CD14-positive monocyte (primary cell): ENCODE data around the gene TRPV5. TPM values are rescaled to one million over a fixed set of nuclear protein-coding genes. Genes with fewer than 3 reads are reported as not detected.

Experiments used
- DNase-seq, 3 donors: peaks; one replicate each; pipeline ENCODE4 v3.0.0-alpha.2; 2011 to 2022
- H2AFZ ChIP-seq: 2 replicates; pipeline ENCODE4 v1.6.0; 2012; ENCODE audit warnings: mild to moderate bottlenecking, low read depth, low read length, inconsistent platforms; ENCODE audit not compliant: insufficient read depth, poor library complexity, severe bottlenecking
- H3K27ac ChIP-seq, 2 donors: 1 replicate in 1 of 2; 2 replicates in 1 of 2; pipeline ENCODE4 v1.5.1; 2012 to 2013; ENCODE audit warnings: low read length in 2 of 2, control low read depth in 1 of 2, inconsistent platforms in 1 of 2, low read depth in 1 of 2, mild to moderate bottlenecking in 1 of 2
- H3K27me3 ChIP-seq, 2 donors: one replicate each; pipeline versions ENCODE4 v1.6.0 to v1.6.1; 2011 to 2013; ENCODE audit warnings: low read length in 2 of 2; ENCODE audit not compliant: control insufficient read depth in 2 of 2, insufficient read depth in 2 of 2
- H3K36me3 ChIP-seq, 2 donors: replicated peaks in 1 of 2; 1 replicate in 1 of 2; 2 replicates in 1 of 2; pipeline versions ENCODE4 v1.5.1 to v1.6.1; 2012 to 2013; ENCODE audit warnings: low read length in 2 of 2, control low read depth in 1 of 2, inconsistent platforms in 1 of 2, mild to moderate bottlenecking in 1 of 2; ENCODE audit not compliant: insufficient read depth in 2 of 2, control insufficient read depth in 1 of 2
- H3K4me1 ChIP-seq, 2 donors: 1 replicate in 1 of 2; 2 replicates in 1 of 2; pipeline versions ENCODE4 v1.5.1 to v1.6.1; 2012 to 2013; ENCODE audit warnings: low read length in 2 of 2, control low read depth in 1 of 2, inconsistent platforms in 1 of 2, mild to moderate bottlenecking in 1 of 2, moderate library complexity in 1 of 2; ENCODE audit not compliant: insufficient read depth in 2 of 2, control insufficient read depth in 1 of 2
- H3K4me2 ChIP-seq: replicated peaks from 2 replicates; pipeline ENCODE3; 2012; ENCODE audit warnings: low read length, moderate library complexity, mild to moderate bottlenecking; ENCODE audit not compliant: poor library complexity, severe bottlenecking; ENCODE audit errors: extremely low read depth
- H3K4me3 ChIP-seq, 3 experiments: fragments of 200-600 bp in 1 of 3; sonication (generic) in 1 of 3; replicated peaks in 1 of 3; 1 replicate in 2 of 3; 2 replicates in 1 of 3; pipeline ENCODE4 v1.5.1; 2011 to 2013; ENCODE audit warnings: low read length in 3 of 3, mild to moderate bottlenecking in 3 of 3, control low read depth in 2 of 3, low read depth in 2 of 3, inconsistent platforms in 1 of 3, moderate library complexity in 1 of 3
- H3K79me2 ChIP-seq: 2 replicates; pipeline ENCODE4 v1.6.0; 2012; ENCODE audit warnings: mild to moderate bottlenecking, control low read depth, inconsistent platforms, low read length, moderate library complexity; ENCODE audit not compliant: insufficient read depth
- H3K9ac ChIP-seq: 2 replicates; pipeline ENCODE4 v1.6.0; 2017; ENCODE audit warnings: low read length, mild to moderate bottlenecking; ENCODE audit not compliant: insufficient read depth, poor library complexity, severe bottlenecking
- H3K9me3 ChIP-seq, 2 donors: replicated peaks in 1 of 2; 1 replicate in 1 of 2; 2 replicates in 1 of 2; pipeline versions ENCODE4 v1.5.1 to v1.6.1; 2012 to 2013; ENCODE audit warnings: low read length in 2 of 2, control low read depth in 1 of 2; ENCODE audit not compliant: control insufficient read depth in 1 of 2, insufficient read depth in 1 of 2
- H4K20me1 ChIP-seq: 2 replicates; pipeline ENCODE4 v1.6.0; 2012; ENCODE audit warnings: mild to moderate bottlenecking, low read length, control low read depth, moderate library complexity; ENCODE audit not compliant: insufficient read depth
- H3K27ac Mint-ChIP-seq, 7 donors: one replicate each; pipeline ENCODE4 v1.8.0; 2020; ENCODE audit warnings: mild to moderate bottlenecking in 7 of 7, mixed read lengths in 7 of 7, moderate library complexity in 6 of 7, inconsistent platforms in 2 of 7
- H3K27me3 Mint-ChIP-seq, 3 donors: one replicate each; pipeline ENCODE4 v1.8.0; 2021 to 2022; ENCODE audit warnings: low read depth in 3 of 3, mild to moderate bottlenecking in 3 of 3, mixed read lengths in 3 of 3, moderate library complexity in 3 of 3, inconsistent platforms in 1 of 3
- H3K36me3 Mint-ChIP-seq, 2 donors: one replicate each; pipeline ENCODE4 v1.8.0; 2020; ENCODE audit warnings: mixed read lengths in 2 of 2, inconsistent platforms in 1 of 2, mild to moderate bottlenecking in 1 of 2
- H3K4me1 Mint-ChIP-seq: one replicate; pipeline ENCODE4 v1.8.0; 2020; ENCODE audit warnings: mild to moderate bottlenecking, mixed read lengths
- H3K4me3 Mint-ChIP-seq, 2 donors: one replicate each; pipeline ENCODE4 v1.8.0; 2020; ENCODE audit warnings: mild to moderate bottlenecking in 2 of 2, mixed read lengths in 2 of 2, moderate library complexity in 1 of 2
- H3K9me3 Mint-ChIP-seq, 7 donors: one replicate each; pipeline ENCODE4 v1.8.0; 2020 to 2022; ENCODE audit warnings: mixed read lengths in 7 of 7, mild to moderate bottlenecking in 6 of 7, moderate library complexity in 6 of 7, inconsistent platforms in 2 of 7
- WGBS: methylation state at CpG from one replicate; pipeline ENCODE4 v1.1.5; 2013; ENCODE audit warnings: missing lambda C conversion rate; ENCODE audit not compliant: insufficient coverage; 5-methylcytosine and 5-hydroxymethylcytosine counted together
- intact Hi-C, 2 donors: fragments of 100-400 bp; cut with micrococcal nuclease; formaldehyde crosslinking; loops; one replicate each; pipeline versions ENCODE4 v1.15.0 to v1.15.1; 2023
- polyA plus RNA-seq, 3 donors: library from polyadenylated mRNA; depleted of rRNA in 1 of 3; unstranded in 2 of 3; stranded (reverse) in 1 of 3; fragments of 300-500 nt in 2 of 3; fragments of >200 nt in 1 of 3; fragmentation: Illumina TruSeq in 2 of 3; gene quantifications; 1 replicate in 2 of 3; 2 replicates in 1 of 3; pipeline ENCODE4 v1.2.3, GENCODE V29; 2012 to 2021
- TF ChIP-seq, protein P1 (sequence below): fragments of 200-600 bp; IDR thresholded peaks from one replicate; pipeline ENCODE4 v1.8.0; 2022; ENCODE audit warnings: antibody characterized with exemption, mild to moderate bottlenecking

The TRPV5 gene
- polyA plus RNA-seq, 3 donors: not detected

DNA sequence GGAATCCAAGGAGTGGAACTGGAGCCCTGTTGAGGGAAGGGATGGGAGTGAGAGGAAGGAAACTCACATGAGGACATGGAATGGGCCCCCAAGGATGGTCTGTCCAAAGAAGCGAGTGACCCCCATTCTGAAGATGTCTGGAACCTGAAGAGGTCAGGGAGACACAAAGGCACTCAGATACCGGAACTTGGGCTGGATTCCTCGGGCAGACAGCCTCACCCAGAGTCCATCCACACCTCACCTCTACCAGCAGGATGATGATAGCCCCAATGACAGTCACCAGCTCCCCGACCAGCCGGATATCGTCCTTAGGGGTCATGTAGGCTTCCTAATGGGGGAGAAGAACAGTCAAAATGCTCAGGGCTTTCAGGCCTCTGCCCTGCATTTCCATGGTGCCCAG lies 58.7 kb downstream of the TRPV5 start:
- DNase-seq: no peak
- H3K27me3 Mint-ChIP-seq: peaks cover 2 to 5% (median 4%) of the 10 kb centered on the region in 3 donors
- Histone ChIP-seq H3K36me3 (peaks cover 4 to 21% of the 10 kb centered on the region in 2 donors), H3K9ac (no peak overlapping the region), H3K27me3 (no peaks in the 10 kb centered on the region), H3K4me2 (no peak overlapping the region), H3K79me2 (no peaks in the 10 kb centered on the region), H2AFZ (no peak overlapping the region), H3K4me3 (no peak overlapping the region), H3K4me1 (no peaks in the 10 kb centered on the region), H4K20me1 (no peaks in the 10 kb centered on the region), H3K9me3 (no peaks in the 10 kb centered on the region), H3K27ac (no peak overlapping the region)
- peaks cover 0 to 3% (median 0%) of the 10 kb centered on the region in 7 donors for H3K9me3 Mint-ChIP-seq
- H3K36me3 Mint-ChIP-seq: peaks cover 10 to 25% of the 10 kb centered on the region in 2 donors
- H3K27ac Mint-ChIP-seq: no peak overlapping the region
- TF ChIP-seq, protein P1, sequence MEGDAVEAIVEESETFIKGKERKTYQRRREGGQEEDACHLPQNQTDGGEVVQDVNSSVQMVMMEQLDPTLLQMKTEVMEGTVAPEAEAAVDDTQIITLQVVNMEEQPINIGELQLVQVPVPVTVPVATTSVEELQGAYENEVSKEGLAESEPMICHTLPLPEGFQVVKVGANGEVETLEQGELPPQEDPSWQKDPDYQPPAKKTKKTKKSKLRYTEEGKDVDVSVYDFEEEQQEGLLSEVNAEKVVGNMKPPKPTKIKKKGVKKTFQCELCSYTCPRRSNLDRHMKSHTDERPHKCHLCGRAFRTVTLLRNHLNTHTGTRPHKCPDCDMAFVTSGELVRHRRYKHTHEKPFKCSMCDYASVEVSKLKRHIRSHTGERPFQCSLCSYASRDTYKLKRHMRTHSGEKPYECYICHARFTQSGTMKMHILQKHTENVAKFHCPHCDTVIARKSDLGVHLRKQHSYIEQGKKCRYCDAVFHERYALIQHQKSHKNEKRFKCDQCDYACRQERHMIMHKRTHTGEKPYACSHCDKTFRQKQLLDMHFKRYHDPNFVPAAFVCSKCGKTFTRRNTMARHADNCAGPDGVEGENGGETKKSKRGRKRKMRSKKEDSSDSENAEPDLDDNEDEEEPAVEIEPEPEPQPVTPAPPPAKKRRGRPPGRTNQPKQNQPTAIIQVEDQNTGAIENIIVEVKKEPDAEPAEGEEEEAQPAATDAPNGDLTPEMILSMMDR: no peak
- intact Hi-C loops: no loop called here
- no peak overlapping the region for H3K4me3 Mint-ChIP-seq
- H3K4me1 Mint-ChIP-seq: no peaks in the 10 kb centered on the region
- 89% methylated on average over 4 of the region's 6 CpGs for WGBS

DNA sequence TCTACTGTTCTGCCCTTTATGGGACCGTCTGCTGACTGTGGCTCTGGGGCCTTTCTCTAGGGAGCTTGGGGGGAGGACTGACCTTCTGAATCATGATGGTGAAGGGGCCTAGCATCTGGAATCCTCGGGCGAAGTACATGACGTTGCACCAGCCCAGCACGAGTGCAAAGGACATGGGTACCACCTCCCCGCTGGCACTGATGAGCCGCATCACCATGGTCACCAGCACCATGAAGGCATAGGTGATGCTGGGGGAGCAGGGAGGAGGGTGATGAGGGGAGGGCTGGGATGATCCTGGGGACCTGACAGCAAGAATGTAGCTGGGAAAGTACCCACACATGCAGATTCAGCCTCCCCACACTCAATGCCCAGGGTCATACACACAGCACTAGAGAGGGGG lies 59.1 kb downstream of the TRPV5 start:
- Mint-ChIP-seq H3K27me3 (peaks cover 2 to 5% (median 4%) of the 10 kb centered on the region in 3 donors), H3K27ac (no peak overlapping the region), H3K4me3 (no peak overlapping the region), H3K4me1 (no peaks in the 10 kb centered on the region), H3K9me3 (peaks cover 0 to 3% (median 0%) of the 10 kb centered on the region in 7 donors), H3K36me3 (peaks cover 14 to 27% of the 10 kb centered on the region in 2 donors)
- H3K36me3 ChIP-seq: peaks cover 6 to 25% of the 10 kb centered on the region in 2 donors
- H2AFZ ChIP-seq: no peak overlapping the region
- no peak overlapping the region for H3K27ac ChIP-seq
- H3K27me3 ChIP-seq: no peaks in the 10 kb centered on the region
- TF ChIP-seq, protein P1: no peak
- no peak overlapping the region for H3K4me3 ChIP-seq
- no peaks in the 10 kb centered on the region for H4K20me1 ChIP-seq
- intact Hi-C loops: no loop called here
- H3K9me3 ChIP-seq: no peaks in the 10 kb centered on the region
- H3K4me2 ChIP-seq: no peak overlapping the region
- no peak overlapping the region for H3K9ac ChIP-seq
- H3K79me2 ChIP-seq: no peaks in the 10 kb centered on the region
- WGBS: 88% methylated on average over 5 of the region's 7 CpGs
- no peaks in the 10 kb centered on the region for H3K4me1 ChIP-seq
- no peak for DNase-seq
